Measurements from ENCODE around the gene DUOX2.
"Not testable (repeated sequence)": the region's sequence is repeated elsewhere in the genome, so short reads cannot be mapped to it uniquely, and the experiment has no call there.

Gene DUOX2

DNA sequence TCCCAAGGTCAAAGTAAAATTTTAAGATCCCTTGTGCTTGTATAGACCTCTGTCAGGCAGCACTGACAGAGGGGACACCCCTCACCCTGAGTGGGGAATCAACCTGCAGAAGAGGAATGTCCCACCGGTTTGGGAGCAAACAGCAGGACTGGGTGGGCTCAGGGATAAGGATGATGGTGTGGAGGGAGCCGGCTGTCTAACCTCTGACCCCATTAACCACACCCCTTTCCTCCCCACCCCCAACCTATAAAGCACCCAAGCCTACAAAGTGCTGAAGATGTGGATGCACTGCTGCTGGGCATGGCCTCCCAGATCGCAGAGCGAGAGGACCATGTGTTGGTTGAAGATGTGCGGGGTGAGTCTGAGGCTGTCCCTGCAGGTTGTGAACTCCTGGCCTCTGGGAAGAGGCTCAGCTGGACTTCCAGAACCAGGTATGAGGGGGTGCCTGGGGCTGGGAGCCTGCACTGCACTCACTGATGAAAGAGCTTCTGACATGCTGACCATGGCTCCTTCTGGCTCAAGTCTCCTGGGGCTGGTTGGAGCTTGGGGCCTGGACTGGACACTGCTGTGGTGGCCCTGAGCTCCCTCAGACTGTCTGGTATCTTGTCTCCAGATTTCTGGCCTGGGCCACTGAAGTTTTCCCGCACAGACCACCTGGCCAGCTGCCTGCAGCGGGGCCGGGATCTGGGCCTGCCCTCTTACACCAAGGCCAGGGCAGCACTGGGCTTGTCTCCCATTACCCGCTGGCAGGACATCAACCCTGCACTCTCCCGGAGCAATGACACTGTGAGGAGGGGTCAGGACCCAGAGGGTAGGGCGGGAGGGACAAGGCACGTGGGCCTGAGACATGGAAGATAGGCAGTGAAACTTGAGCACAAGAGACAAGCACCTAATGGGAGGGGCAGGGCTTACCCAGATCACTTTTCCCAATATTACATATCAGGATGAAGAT lies 25.1 kb upstream of the DUOX2 start:
- DNase-seq (ENCODE audit: low read depth in 2 of 2): no peak

DNA sequence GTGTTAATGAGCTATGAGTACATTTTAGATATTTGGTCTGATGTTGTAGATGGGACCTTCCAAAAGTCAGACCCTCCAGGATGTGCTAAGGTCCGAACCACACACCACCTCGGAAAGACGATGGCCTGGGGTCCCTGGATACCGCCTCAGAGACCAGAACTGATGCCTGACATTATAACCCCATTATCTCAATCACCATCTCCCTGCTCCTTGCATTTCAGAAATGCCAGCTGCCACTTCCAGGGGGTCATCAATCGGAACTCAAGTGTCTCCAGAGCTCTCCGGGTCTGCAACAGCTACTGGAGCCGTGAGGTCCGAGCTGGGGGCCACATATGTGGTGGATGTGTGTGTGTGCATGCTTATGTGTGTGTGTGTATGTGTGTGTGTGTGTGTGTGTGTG lies 23.7 kb upstream of the DUOX2 start:
- DNase-seq (ENCODE audit: low read depth in 2 of 2): no peak

DNA sequence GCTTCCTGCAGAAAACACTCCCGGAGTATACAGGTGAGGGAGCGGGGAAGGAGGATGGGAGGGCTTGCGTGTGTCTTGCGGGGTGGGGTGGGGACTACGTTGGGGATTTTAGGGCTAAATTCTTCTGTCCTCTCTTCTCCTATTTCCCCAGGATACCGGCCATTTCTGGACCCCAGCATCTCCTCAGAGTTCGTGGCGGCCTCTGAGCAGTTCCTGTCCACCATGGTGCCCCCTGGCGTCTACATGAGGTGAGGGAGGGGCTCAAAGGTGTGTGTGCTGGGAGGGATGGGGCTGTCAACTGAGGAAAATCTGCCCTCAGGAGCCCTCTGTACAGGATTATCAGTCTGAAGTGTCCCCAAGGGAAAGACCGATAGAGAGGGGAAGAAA lies 22.4 kb upstream of the DUOX2 start:
- DNase-seq (ENCODE audit: low read depth in 2 of 2): no peak

DNA sequence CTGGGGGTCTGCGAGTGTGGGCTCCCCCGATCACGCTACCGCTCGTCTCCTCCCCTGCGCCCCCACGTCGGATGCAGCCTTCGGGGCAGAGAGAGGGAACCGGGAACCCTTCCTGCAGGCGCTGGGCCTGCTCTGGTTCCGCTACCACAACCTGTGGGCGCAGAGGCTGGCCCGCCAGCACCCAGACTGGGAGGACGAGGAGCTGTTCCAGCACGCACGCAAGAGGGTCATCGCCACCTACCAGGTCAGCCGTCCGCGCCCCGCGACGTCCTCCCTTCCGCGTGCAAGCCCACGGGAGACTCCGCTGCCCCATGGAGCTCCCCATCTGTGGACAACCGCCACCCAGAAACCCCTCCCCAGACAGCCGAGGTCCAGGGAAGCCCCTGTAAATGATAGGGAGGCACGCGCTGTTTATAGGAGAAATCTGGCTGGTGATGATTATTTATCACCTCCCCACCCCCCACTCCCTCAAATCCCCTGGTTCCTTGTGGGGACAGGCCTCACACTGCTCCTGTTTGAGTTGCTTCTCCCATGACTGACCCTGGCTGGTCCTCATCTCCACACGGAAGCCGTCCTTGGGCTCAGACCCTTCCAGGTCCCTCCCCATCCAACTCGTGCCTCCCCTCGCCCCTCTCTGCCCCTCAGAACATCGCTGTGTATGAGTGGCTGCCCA lies 21.9 kb upstream of the DUOX2 start:
- DNase-seq (ENCODE audit: low read depth in 2 of 2): not testable (repeated sequence)

DNA sequence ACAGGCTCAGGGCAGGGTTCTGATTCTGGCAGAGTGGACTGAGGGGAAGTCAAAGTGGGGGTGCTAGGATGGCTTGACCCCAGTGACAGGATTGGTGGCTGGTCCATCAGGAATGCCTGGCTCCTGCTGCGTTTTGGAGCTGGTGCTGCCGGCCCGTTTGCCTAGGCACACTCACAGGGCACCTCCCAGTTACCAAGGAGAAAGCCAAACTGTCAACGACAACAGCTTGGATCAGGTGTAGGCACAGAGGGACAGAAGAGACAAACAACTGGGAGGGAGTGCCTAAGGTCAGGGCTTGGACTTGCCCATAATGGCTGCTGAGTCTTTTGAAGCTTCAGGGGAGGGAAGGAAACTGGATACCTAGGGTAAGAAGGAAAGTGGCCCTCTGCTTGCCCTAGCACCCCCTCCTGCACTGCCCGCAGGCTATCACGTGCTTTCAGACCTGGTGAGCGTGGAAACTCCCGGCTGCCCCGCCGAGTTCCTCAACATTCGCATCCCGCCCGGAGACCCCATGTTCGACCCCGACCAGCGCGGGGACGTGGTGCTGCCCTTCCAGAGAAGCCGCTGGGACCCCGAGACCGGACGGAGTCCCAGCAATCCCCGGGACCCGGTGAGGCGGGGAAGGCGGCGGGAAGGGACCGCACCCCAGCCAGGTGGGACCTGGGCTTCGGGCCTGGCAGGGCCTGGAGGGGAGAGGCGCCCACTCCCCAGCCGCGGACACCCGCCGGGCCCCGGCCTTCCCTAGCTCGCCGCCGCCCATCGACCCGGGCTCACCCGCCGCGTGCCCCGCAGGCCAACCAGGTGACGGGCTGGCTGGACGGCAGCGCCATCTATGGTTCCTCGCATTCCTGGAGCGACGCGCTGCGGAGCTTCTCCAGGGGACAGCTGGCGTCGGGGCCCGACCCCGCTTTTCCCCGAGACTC lies 21.0 kb upstream of the DUOX2 start:
- DNase-seq (ENCODE audit: low read depth in 2 of 2): no peak

DNA sequence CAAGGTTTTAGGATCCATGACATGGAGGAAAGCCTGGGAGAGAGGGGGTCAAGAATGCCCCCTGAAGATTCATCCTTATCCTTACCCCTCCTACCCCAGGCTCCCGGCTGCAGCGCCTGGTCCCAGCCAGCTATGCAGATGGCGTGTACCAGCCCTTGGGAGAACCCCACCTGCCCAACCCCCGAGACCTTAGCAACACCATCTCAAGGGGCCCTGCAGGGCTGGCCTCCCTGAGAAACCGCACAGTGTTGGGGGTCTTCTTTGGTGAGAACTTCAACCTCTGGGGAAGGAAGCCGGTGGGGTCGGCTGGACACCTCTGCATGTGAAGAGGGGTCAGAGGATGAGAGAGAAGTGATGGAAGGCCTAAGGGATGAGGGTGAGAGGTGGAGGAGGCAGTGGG lies 20.1 kb upstream of the DUOX2 start:
- no peak for DNase-seq (ENCODE audit: low read depth in 2 of 2)

DNA sequence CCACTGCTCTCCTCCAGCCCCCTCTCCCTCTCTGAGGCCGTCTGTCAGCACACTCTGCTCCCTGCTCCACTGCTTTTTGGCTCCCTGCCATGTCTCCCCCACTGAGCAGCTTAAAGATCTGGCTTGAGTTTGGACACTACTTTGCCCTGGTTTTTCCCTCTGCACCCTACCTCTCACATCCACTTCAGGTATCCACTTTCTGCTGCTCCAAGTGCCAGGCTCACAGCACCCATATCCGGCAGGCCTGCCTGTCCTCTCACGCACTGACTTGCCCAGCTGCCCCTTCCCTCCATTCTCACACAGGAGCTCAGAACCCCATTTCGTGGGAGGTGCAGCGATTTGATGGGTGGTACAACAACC lies 19.6 kb upstream of the DUOX2 start:
- DNase-seq (ENCODE audit: low read depth in 2 of 2): no peak

DNA sequence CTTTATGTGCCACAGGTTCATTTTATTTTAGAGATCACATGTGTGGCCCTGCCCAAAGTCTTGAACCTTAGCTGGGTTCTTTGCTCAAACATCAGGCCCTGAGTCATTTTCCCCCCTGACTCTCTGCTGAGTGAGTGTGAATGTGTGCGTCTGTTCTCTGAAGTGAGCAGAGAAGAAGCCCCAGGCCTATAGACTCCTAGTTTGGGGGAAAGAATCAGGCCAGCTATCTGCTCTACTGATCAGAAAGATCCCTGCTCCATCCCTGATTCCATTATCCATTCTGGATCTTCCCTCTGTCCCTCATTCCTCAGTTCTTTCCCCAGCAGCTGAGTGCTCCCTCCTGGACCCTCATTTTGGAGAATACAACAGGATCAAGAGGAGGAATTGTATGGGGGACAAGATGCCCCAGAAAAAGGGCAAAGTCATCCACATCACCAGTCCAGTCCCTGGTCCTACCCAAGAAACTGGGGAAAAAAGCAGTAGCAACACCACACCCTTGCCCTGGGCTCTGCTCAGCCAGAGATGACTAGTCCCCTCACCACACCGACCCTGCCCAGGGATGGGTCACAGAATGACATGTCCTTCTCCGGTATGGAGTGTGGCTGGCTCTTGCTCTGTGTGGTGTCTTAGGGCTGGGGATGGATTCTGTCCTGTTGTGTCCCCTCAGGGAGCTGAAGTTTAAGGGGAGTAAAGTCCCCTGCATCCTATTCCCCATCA lies 19.0 kb upstream of the DUOX2 start:
- no peak for DNase-seq (ENCODE audit: low read depth in 2 of 2)

DNA sequence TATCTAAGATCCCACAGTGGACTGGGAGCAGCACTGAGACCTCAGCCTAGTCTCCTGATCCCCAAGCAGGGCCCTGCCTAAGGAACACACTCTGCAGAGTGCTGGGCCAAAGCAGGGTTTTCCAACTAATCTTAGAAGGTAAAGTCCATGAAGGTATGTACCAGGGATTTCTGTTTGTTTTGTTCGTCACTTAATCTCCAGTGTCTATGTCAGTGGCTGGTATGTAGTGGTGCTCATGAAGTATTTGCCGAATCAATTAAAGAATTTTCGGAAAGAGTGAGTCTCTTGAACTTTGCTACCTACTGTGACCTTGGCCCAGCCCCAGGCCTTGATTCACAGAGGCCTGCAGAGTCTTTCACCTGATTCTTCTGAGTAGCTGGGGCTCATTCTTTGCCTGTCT lies 17.5 kb upstream of the DUOX2 start:
- DNase-seq (ENCODE audit: low read depth in 2 of 2): no peak

DNA sequence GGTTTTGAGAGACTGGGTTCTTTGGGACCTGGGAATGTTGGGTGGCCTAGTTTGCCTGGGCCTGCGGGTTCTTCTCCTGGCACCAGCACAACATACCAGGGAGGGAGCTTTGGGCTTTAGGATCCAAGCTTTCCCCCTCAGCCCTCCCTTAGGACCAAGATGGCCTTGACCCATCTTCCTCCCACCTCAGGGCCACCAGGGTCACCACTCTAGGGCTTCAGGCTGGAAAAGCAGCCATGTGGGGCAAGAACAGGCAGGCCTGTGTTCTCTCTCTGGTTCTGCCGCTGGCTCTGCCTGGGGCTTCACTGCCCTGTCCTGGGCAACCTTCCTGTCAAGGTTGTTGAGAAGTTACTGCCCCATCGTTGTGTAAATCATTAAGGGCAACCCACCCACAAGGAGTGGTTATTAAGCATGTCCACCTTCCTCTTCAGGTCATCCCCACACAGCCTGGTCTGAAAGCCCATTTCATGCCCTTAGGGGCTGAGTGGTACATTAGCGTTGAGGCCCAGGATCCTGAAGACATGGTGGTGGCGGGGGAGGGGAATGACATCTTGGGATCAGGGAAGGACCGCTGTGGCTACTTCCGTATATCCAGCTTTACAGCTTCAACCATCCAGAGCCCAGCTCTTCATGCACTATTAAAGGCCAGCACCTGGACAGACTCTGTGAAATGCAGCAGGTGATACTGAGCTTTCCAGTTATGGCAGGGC lies 16.5 kb upstream of the DUOX2 start:
- no peak for DNase-seq (ENCODE audit: low read depth in 2 of 2)

DNA sequence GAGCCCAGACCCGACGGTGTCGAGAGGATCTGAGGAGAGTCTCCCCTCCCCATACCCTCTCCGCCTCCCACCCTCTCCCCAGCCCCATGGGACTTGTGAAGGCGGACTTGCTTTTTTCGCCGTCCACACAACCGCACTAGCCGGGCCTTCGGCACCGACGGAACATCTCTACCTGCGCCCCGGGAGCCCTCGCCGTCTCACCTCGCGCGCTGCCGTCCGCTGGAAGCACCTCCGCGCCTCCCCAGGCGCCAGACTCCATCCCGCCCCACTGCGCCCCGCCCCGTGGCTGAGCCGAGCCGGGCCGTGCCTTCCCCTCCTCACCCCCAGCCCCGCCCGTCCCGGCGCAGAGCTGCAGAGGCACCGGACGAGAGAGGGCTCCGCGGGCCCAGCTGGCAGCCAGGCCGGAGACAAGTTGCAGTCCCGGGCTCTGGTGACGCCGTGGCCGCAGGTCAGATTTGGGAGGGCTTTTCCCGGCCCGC lies 15.7 kb upstream of the DUOX2 start, which contains the start of the genes DUOX1 and DUOXA1:
Gene DUOX1 (plus strand): TSS at position 344 of the 479 bp plus-strand sequence. CDS start 1,973 bp downstream, outside the sequence.
Gene DUOXA1 (minus strand): TSS at position 229 of the 479 bp plus-strand sequence. CDS start 6,865 bp downstream, outside the sequence.
- no peak for DNase-seq (ENCODE audit: low read depth in 2 of 2)

DNA sequence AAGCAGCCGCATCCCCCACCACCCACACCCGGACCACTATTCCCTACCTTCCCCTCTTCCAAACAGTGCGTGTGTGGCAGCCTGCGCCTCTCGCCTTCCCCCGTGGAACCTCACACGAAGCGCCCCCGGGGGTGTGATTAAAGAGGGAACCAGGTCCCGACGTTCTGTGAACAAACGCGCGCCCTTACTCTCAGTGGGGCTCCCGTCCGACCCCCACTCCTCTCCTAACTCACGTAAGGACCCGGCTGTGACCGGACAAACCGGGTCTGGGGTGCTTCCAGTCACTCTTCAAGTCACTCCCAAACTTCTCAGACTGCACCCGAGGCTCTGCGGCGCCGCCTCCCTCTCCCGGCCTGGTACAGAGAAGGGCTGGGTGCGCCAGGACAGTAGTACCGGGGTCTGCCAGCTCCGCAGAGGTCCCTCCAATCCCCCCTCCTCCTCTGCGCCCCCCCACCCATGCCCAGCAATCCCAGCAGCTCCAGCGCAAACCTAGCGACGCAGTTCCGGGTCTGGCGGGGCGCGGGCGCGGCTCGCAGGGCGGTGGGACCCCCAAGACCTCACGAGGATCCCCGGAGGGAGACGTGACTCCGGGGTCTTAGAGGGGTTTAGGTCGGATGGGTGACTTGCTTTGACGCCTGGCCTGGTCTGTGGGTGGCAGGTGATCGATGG lies 15.1 kb upstream of the DUOX2 start:
- DNase-seq (ENCODE audit: low read depth in 2 of 2): no peak

DNA sequence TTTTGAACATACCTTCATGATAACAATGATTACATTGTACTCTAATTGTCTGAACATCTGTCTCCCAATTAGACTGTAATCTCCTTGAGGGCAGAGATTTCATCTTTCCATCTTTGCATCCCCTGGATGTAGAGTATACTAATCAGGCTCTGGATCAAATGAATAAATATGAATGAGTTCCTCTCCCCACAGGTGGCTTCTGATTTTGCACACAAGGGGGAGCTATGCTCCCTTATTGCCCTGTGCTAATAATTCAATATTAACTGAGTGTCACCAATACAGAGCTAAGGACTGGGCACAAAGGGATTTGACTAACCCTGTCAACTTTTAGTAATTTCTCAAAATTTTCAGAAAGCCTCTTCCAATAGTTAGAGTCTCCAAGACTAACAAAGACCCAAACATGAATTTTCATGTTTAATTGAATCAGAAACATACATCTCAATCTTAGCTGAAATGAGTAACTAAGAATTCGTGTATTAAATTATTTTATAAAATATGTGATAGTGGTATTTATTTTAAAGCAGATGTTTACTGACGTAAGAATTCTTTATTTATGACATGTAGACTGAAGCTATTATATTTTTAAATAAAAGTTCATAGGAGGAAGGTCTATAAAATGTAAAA lies 12.7 kb upstream of the DUOX2 start:
- DNase-seq (ENCODE audit: low read depth in 2 of 2): no peak

DNA sequence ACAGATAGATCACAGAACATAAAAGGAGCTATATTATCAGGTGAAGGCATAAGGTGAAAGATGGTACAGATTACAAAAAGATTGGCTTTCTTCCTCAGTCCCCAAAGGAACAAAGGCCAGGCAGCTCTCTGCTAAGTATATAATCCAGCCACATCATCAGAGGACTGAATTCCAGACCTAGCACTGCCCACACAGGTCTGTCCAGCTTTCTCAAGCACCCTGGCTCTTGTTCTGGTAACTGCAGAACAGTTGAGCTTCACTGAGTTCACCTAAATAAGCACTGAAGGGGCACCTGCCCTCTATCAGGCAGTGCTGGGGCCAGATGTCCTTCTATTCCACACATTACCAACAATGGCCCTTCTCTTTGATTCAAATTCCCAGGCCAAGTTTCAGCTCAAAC lies 9.4 kb upstream of the DUOX2 start:
- no peak for DNase-seq (ENCODE audit: low read depth in 2 of 2)

DNA sequence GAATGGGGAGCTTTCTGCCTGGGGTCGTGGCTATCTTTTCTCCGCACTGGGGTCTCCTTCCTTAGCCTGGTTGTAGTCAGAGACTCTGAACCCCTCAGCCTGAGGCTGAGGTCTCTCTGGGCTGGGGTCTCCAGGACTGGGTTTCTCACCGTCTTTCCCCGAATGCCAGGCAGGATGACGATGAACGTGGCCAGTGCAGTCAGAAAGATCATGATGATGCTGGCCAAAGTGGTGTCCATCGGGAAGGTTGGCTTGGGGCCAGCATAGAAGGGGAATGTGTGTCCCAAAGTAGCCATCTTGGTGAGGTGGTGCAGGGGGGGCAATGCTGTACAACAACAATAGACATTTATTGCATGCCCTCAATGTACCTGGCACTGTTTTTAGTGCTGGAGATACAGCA lies 8.7 kb upstream of the DUOX2 start:
- no peak for DNase-seq (ENCODE audit: low read depth in 2 of 2)

DNA sequence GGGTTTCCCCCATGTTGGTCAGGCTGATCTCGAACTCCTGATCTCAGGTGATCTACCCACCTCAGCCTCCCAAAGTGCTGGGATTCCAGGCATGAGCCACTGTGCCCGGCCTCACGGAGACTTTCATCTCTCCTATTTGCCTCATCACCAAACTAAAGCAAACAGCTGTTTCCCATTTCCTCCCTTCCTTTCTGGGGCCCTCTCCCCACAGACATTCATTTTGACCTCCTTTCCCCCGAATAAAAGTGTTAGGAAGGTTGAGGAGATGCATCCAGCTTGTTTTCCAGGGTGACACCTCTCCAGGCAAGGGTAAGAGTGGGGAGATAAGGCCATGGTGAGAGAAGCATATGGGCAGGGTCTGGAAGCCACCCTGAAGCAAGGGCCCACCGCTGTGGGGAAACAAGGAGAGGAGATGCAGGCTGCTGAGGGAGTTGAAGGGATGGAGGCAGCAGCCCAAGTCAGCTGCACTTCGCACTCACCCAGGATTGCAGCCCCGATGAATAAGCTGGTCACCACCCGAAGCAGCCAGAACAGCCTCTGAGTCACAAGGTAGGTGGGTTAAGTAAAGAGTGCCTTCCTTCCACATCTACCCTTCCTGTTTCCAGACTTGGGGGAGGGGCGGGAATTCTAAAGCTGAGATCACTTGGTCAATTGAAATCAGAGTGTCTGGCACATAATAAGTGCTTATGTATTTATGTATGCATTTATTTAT lies 7.9 kb upstream of the DUOX2 start:
- no peak for DNase-seq (ENCODE audit: low read depth in 2 of 2)

DNA sequence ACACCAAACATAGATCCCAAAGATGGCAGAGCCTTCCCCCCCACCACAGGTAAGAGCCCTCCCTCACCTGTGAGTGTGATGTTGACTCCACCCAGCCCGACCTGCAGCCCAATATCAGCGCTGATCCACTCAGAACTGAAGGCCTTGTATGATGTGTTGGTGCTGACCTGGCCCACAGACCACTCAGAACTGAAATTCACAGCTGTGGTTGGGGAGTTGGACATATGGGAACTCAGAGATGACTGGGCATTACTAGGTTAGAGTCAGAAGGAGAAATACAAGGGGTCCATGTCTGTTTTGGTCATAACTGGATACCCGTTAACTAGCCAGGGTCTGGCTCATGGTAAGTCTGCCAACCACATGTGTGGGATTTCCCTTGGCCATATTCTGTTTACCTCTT lies 7.0 kb upstream of the DUOX2 start:
- DNase-seq (ENCODE audit: low read depth in 2 of 2): no peak

DNA sequence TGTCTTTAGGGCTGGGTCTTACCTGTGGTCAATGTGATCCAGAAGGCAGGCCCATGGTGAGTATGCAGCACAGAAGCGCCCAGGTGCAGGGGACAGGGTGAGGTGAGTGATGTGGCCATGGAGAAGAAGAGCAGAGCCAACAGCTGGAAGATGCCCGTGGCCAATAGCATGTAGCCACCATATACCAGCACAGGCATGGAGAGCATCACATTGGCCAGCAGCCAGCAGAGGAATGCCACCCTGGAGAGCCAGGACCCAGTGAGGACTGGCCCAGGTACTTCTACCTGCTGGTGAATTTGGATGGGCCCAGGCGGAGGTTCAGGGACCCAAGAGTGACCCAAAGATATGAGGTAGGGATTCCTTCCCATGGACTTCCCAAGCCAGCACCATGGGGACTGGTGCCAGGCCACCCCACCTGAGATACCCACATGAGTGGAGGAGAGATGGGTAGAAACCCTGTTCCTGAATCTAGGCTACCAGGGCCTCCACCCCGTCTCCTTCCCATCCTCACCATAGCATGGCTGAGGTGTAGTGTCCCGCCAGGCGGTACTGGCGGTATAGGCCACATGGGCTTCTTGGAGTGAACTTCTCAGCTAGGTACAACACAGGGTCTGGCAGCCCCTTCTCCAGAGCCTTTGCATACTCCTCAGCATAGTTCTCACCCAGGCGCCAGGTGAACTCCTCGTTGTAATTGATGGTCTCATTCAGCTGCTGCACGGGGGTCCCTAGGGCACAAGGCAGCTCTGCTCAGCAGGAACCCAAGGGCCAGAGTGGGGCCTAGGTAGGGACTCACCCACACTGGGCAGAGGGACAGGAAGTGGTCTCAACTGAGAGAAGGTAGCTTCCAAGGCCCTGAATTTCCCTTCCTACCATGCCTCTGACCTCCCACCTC lies 6.4 kb upstream of the DUOX2 start:
- DNase-seq (ENCODE audit: low read depth in 2 of 2): no peak

Measured in stimulated activated CD8-positive, alpha-beta memory T cell treated with anti-CD3 and anti-CD28 coated beads, Interleukin-2, amount 100 ng/mL, for 48 hours (primary cell).